ENCODE results near the gene FAM53A. TPM values are rescaled to one million over a fixed set of nuclear protein-coding genes. Genes with fewer than 3 reads are reported as not detected.

FAM53A gene
- polyA plus RNA-seq, 1 experiment: 1.1 TPM

DNA sequence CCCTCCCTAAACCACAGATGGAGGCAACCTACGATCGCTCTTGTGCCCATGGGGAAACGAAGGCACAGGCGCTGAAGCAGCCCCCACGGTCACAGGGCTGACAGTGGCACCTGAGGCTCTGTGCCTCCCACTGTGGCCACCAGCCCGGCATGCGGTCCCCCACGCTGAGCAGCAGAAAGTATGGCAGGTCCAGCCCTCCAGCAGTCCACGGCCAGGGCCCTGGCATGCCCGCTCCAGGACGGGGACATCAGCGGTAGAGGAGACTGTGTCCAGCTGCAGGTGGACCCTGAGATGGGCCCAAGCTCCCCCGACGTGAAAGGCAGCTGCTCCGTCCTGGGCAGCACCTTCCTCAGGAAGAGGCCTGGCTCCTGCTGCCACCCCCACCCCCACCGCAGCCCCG, 61.2 kb downstream of the FAM53A start:
- H3K4me3 ChIP-seq (ENCODE audit: low read depth, low read length): no peak overlapping the region
- H3K9me3 ChIP-seq (ENCODE audit: control insufficient read depth, insufficient read depth, low read length): peaks cover 72% of the 10 kb centered on the region
- ChIA-PET POLR2A (no interaction called here), CTCF (no interaction called here)
- DNase-seq (ENCODE audit: low read depth, low spot score): no peak
- TF ChIP-seq, protein P1, sequence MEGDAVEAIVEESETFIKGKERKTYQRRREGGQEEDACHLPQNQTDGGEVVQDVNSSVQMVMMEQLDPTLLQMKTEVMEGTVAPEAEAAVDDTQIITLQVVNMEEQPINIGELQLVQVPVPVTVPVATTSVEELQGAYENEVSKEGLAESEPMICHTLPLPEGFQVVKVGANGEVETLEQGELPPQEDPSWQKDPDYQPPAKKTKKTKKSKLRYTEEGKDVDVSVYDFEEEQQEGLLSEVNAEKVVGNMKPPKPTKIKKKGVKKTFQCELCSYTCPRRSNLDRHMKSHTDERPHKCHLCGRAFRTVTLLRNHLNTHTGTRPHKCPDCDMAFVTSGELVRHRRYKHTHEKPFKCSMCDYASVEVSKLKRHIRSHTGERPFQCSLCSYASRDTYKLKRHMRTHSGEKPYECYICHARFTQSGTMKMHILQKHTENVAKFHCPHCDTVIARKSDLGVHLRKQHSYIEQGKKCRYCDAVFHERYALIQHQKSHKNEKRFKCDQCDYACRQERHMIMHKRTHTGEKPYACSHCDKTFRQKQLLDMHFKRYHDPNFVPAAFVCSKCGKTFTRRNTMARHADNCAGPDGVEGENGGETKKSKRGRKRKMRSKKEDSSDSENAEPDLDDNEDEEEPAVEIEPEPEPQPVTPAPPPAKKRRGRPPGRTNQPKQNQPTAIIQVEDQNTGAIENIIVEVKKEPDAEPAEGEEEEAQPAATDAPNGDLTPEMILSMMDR (IDR thresholded peaks at IDR 0.05; ENCODE audit: low read depth, low read length): no peak
- H3K27me3 ChIP-seq (ENCODE audit: control insufficient read depth, insufficient read depth, low read length): no peaks in the 10 kb centered on the region
- H3K27ac ChIP-seq (ENCODE audit: low read depth, low read length): no peak overlapping the region

DNA sequence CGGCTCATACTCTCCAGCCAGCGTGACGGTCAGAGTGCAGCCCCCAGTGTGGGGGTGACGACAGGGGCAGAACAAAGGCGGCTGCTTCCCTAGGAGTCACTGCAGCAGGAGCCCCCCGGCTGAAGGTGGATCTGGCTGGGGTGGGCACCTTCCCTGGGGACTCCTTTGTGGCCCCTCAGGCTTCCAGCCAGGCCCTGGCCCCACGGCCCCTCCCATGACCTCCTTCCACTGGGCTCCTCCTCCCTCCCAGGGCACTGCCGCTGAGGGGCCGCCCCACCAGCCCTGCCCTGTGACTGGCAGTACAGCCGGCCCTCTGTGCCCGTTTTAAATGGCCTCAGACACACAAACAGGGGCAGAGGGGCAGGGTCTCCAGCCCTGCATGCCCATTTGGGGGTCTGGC, 61.9 kb downstream of the FAM53A start:
- no peak overlapping the region for H3K4me3 ChIP-seq (ENCODE audit: low read depth, low read length)
- no peak for DNase-seq (ENCODE audit: low read depth, low spot score)
- CTCF ChIA-PET: no interaction called here
- H3K27ac ChIP-seq (ENCODE audit: low read depth, low read length): no peak overlapping the region
- TF ChIP-seq, protein P1 (IDR thresholded peaks at IDR 0.05; ENCODE audit: low read depth, low read length): no peak
- H3K27me3 ChIP-seq (ENCODE audit: control insufficient read depth, insufficient read depth, low read length): no peaks in the 10 kb centered on the region
- POLR2A ChIA-PET: no interaction called here
- peaks cover 71% of the 10 kb centered on the region for H3K9me3 ChIP-seq (ENCODE audit: control insufficient read depth, insufficient read depth, low read length)

DNA sequence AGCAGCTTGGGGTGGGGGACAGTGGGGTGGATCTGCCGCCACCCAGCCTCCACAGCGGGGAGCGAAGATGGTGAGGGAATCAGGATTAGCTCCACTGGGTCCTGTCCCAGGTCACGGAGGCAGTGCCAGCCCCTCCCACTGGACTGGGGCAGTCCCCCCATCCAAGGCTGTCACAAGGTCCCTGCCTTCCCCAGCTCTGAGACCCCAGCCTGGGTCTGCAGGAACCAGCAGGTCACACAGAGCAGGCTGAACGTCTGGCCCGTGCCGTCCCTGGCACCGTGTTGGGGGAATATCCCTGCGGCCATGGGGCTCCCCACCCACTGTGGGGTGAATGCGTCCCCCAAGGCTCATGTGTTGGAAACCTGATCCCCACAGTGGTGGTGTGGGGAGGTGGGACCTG, 62.6 kb downstream of the FAM53A start:
- ChIA-PET CTCF (no interaction called here), POLR2A (no interaction called here)
- TF ChIP-seq, protein P1 (IDR thresholded peaks at IDR 0.05; ENCODE audit: low read depth, low read length): no peak
- Histone ChIP-seq H3K27ac (ENCODE audit: low read depth, low read length) (no peak overlapping the region), H3K27me3 (ENCODE audit: control insufficient read depth, insufficient read depth, low read length) (no peaks in the 10 kb centered on the region), H3K4me3 (ENCODE audit: low read depth, low read length) (no peak overlapping the region), H3K9me3 (ENCODE audit: control insufficient read depth, insufficient read depth, low read length) (peaks cover 64% of the 10 kb centered on the region)
- no peak for DNase-seq (ENCODE audit: low read depth, low spot score)

DNA sequence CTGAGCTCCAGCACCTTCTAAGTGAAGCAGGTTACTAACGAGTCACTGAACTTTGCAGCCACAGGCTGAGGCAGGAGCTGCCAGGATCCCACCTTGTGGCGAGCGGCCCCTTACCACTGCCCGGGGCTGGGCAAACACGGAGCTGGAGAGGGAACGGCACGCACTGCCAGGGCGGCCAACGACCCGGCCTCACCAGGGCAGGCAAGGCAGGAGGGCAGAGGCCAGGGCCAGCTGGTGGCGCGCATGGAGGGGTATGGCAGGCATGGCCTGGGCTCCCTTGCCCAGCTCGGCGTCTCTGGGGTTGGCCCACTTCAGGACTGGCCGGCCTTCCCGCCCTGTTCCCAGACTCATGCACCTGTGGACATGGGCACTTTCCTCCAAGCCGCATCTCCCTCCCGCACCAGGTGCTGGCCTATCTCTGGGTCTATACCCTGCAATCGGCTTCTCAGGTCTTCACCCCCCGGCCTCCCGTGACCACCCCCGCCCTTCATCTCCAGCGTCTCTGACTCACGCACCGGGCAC, 64.9 kb downstream of the FAM53A start:
- H3K27ac ChIP-seq (ENCODE audit: low read depth, low read length): no peak overlapping the region
- H3K27me3 ChIP-seq (ENCODE audit: control insufficient read depth, insufficient read depth, low read length): no peaks in the 10 kb centered on the region
- DNase-seq (ENCODE audit: low read depth, low spot score): no peak
- H3K4me3 ChIP-seq (ENCODE audit: low read depth, low read length): no peak overlapping the region
- H3K9me3 ChIP-seq (ENCODE audit: control insufficient read depth, insufficient read depth, low read length): peaks cover 44% of the 10 kb centered on the region
- TF ChIP-seq, protein P1 (IDR thresholded peaks at IDR 0.05; ENCODE audit: low read depth, low read length): no peak
- CTCF ChIA-PET: interaction anchor here (1.3 kb wide), 1 partner anchor 10 kb away, joined by 4 read pairs; no protein-coding TSS in a partner anchor
- POLR2A ChIA-PET: no interaction called here

DNA sequence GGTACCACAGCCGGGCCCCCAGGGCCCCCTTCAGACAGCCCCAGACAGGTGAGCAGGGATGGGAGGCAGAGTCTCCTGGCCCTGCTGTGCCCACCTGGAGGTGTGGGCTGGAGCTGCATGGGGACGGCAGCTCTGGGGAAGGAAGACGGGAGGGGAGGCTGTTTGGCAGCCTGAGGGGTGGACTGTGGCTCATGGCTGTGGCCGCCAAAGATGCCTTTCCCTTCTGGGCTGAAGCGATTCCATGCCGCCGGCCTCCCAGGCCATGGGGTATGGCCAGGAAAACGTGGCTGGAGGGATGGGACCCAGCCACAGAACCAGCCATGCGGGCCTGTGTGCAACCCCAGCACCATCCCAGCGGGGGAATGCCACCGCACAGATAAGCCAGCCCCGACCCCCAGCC, 65.7 kb downstream of the FAM53A start:
- CTCF ChIA-PET: interaction anchor here (1.3 kb wide), 1 partner anchor 11 kb away, joined by 4 read pairs; no protein-coding TSS in a partner anchor
- TF ChIP-seq, protein P1 (IDR thresholded peaks at IDR 0.05; ENCODE audit: low read depth, low read length): no peak
- no peak overlapping the region for H3K27ac ChIP-seq (ENCODE audit: low read depth, low read length)
- peaks cover 36% of the 10 kb centered on the region for H3K9me3 ChIP-seq (ENCODE audit: control insufficient read depth, insufficient read depth, low read length)
- H3K4me3 ChIP-seq (ENCODE audit: low read depth, low read length): no peak overlapping the region
- H3K27me3 ChIP-seq (ENCODE audit: control insufficient read depth, insufficient read depth, low read length): no peaks in the 10 kb centered on the region
- DNase-seq (ENCODE audit: low read depth, low spot score): no peak
- POLR2A ChIA-PET: no interaction called here
